ENCODE measurements around the gene SPAG9. TPM values are rescaled to one million over a fixed set of nuclear protein-coding genes. Genes with fewer than 3 reads are reported as not detected.

SPAG9 gene
- total RNA-seq, 1 donor: 192 TPM

DNA sequence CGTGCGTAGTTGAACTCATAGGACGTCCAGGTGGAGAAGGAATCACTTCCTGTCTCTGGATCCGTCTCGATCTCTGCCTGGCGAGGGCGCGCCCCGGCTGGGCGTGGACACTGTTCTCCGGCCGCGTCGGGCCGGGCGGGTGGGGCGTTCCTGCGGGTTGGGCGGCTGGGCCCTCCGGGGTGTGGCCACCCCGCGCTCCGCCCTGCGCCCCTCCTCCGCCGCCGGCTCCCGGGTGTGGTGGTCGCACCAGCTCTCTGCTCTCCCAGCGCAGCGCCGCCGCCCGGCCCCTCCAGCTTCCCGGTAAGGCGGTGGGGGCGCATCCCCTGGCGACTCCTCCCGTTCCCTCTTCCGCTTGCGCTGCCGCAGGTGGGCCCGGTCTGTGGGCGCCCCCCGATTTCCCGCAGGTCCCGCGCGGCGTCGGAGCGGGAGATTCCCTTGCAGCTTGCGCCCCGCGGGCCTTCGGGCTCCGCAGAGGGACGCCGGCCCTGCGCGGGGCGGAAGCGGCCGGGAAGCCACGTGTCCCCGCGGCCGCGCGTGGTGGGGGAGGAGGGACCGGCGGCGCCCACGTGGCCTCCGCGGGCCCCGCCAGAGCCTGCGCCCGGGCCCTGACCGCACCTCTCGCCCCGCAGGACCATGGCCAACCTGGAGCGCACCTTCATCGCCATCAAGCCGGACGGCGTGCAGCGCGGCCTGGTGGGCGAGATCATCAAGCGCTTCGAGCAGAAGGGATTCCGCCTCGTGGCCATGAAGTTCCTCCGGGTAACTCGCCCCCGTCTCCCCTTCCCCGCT is 45.7 kb upstream of the SPAG9 start, which contains the start of gene NME2:
Gene NME2, plus strand, starts transcription at position 214 of the 789 bp plus-strand sequence. Its CDS starts 420 bp downstream, at position 634.
- peak; percentile 99 for DNase-seq (ENCODE audit: insufficient read length, low spot score, missing footprints)
- H3K27me3 ChIP-seq (ENCODE audit: insufficient read depth, low read length): no peaks in the 10 kb centered on the region
- peak within 1 kb of the TSS; percentile 84 for H3K4me2 ChIP-seq (ENCODE audit: insufficient read depth, low read length)
- peaks cover 12% of the 10 kb centered on the region for H3K4me1 ChIP-seq (ENCODE audit: insufficient read depth, low read length)
- H2AFZ ChIP-seq (ENCODE audit: low read length): peak within 1 kb of the TSS; percentile 83
- TF ChIP-seq, protein P1, sequence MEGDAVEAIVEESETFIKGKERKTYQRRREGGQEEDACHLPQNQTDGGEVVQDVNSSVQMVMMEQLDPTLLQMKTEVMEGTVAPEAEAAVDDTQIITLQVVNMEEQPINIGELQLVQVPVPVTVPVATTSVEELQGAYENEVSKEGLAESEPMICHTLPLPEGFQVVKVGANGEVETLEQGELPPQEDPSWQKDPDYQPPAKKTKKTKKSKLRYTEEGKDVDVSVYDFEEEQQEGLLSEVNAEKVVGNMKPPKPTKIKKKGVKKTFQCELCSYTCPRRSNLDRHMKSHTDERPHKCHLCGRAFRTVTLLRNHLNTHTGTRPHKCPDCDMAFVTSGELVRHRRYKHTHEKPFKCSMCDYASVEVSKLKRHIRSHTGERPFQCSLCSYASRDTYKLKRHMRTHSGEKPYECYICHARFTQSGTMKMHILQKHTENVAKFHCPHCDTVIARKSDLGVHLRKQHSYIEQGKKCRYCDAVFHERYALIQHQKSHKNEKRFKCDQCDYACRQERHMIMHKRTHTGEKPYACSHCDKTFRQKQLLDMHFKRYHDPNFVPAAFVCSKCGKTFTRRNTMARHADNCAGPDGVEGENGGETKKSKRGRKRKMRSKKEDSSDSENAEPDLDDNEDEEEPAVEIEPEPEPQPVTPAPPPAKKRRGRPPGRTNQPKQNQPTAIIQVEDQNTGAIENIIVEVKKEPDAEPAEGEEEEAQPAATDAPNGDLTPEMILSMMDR (IDR thresholded peaks at IDR 0.05; ENCODE audit: extremely low read depth, low read depth, low read length): no peak
- peak within 1 kb of the TSS; percentile 94 for H3K4me3 ChIP-seq (ENCODE audit: insufficient read depth, low read length)
- H3K36me3 ChIP-seq (ENCODE audit: insufficient read depth, low read length): peaks cover 56% of the 10 kb centered on the region
- H3K9me3 ChIP-seq (ENCODE audit: low read depth, low read length): no peaks in the 10 kb centered on the region
- peak within 1 kb of the TSS; percentile 84 for H3K27ac ChIP-seq (ENCODE audit: low read depth, low read length)
- H4K20me1 ChIP-seq (ENCODE audit: insufficient read depth, low read length): peaks cover 7% of the 10 kb centered on the region
- H3K79me2 ChIP-seq (ENCODE audit: insufficient read depth, low read length): peaks cover 35% of the 10 kb centered on the region

DNA sequence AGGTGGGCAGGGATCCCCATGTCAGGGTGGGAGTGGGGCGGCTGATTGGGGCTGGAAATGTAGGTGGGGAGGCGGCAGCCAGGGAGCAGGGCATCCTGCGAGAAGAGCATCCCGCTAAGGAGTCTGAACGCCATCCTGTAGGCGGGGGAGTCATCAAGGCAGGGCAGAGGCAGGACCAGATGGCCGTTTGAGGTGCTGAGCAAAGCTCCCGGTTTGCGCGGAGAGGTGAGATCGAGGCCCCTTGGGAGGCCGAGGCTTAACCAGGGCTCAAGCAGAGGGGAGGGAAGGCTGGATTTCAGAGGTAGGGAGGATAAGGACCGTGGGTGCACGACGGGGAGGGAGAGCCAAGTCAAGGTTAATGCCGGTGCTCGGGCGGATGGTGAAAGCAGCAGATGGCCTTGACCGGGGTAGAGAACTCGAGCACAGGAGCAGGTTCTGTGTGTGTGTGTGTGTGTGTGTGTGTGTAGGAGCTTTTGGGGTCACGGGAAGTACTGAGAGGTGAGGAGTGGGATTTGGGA is 45.1 kb upstream of the SPAG9 start:
- peak overlapping the region; percentile 83 for H2AFZ ChIP-seq (ENCODE audit: low read length)
- peaks cover 35% of the 10 kb centered on the region for H3K79me2 ChIP-seq (ENCODE audit: insufficient read depth, low read length)
- TF ChIP-seq, protein P1 (IDR thresholded peaks at IDR 0.05; ENCODE audit: extremely low read depth, low read depth, low read length): no peak
- peak overlapping the region; percentile 94 for H3K4me3 ChIP-seq (ENCODE audit: insufficient read depth, low read length)
- peaks cover 56% of the 10 kb centered on the region for H3K36me3 ChIP-seq (ENCODE audit: insufficient read depth, low read length)
- peaks cover 12% of the 10 kb centered on the region for H3K4me1 ChIP-seq (ENCODE audit: insufficient read depth, low read length)
- H3K4me2 ChIP-seq (ENCODE audit: insufficient read depth, low read length): peak overlapping the region; percentile 84
- H4K20me1 ChIP-seq (ENCODE audit: insufficient read depth, low read length): peaks cover 6% of the 10 kb centered on the region
- H3K27ac ChIP-seq (ENCODE audit: low read depth, low read length): peak overlapping the region; percentile 84
- no peaks in the 10 kb centered on the region for H3K9me3 ChIP-seq (ENCODE audit: low read depth, low read length)
- no peaks in the 10 kb centered on the region for H3K27me3 ChIP-seq (ENCODE audit: insufficient read depth, low read length)
- peak; percentile 90 for DNase-seq (ENCODE audit: insufficient read length, low spot score, missing footprints)

DNA sequence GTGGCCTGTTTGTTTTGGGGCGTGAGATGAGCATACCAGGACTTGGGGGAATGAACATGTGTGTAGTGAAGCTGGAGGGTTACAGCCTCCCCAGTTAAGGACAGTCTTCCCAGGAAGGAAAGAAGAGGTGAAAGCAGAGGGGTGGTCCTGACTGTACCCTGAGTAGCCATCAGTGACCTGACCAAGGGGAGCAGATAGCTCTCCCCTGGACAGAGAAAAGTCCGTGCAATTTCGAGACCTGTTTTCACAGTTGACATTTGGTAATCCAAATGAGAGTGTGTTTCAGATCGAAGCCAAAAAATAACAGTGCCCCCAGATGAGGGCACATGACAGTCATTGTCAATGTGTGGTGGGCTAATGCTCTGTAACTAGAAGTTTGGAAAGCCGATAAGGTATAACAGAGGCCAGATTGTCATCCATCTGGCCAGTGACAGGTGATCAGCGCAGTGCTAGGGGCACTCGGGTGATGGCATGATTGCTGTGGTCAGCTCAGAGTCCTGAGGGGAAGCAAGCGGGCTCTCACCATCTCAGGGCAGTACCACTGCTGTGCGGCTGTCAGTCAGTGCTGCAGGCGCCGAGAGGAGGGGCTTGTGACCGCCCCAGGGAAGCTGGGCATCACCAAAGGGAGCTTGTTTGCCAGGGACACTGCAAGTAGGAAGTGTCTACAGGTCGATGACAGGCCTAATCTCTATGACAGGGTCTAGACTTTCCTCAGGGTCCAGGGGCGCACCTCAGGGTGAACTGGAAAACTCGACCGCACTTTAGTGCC is 44.4 kb upstream of the SPAG9 start:
- Histone ChIP-seq H3K4me2 (ENCODE audit: insufficient read depth, low read length) (peak overlapping the region; percentile 84), H3K4me3 (ENCODE audit: insufficient read depth, low read length) (peak overlapping the region; percentile 94), H3K27ac (ENCODE audit: low read depth, low read length) (no peak overlapping the region), H3K27me3 (ENCODE audit: insufficient read depth, low read length) (no peaks in the 10 kb centered on the region), H3K36me3 (ENCODE audit: insufficient read depth, low read length) (peaks cover 54% of the 10 kb centered on the region), H4K20me1 (ENCODE audit: insufficient read depth, low read length) (peaks cover 6% of the 10 kb centered on the region), H2AFZ (ENCODE audit: low read length) (peak overlapping the region; percentile 83), H3K9me3 (ENCODE audit: low read depth, low read length) (no peaks in the 10 kb centered on the region), H3K79me2 (ENCODE audit: insufficient read depth, low read length) (peaks cover 37% of the 10 kb centered on the region), H3K4me1 (ENCODE audit: insufficient read depth, low read length) (peaks cover 12% of the 10 kb centered on the region)
- TF ChIP-seq, protein P1 (IDR thresholded peaks at IDR 0.05; ENCODE audit: extremely low read depth, low read depth, low read length): no peak
- peak; percentile 34 for DNase-seq (ENCODE audit: insufficient read length, low spot score, missing footprints)
